C4-2B (cell line): ENCODE measurements around the gene PSRC1.

Experiments used
- CTCF ChIP-seq: fragments of 450-650 bp; conservative IDR thresholded peaks from 2 replicates; pipeline ENCODE4 v1.5.1; 2017; ENCODE audit warnings: mild to moderate bottlenecking
- ZFX ChIP-seq: fragments of 450-650 bp; IDR thresholded peaks from 2 replicates; pipeline ENCODE4 v1.6.1; 2017

- TF ChIP-seq CTCF (no peak), ZFX (no peak)
Observed at GRCh38 chr1:109255678-109256077, 27.3 kb downstream of the PSRC1 start.
